A549 treated with dexamethasone at 1 μM for 4 hours (cell line): Measurements from ENCODE around the gene SNRPF. TPM values are rescaled to one million over a fixed set of nuclear protein-coding genes. Genes with fewer than 3 reads are reported as not detected.

Experiments used
- total RNA-seq: library from RNA; stranded (reverse); fragments of 200-300 nt; extraction: Qiagen RNA extraction; gene quantifications from 5 replicates; pipeline ENCODE4 v1.2.3, GENCODE V29; 2022

The SNRPF gene
- 103 to 197 TPM (median 114 TPM) in 5 replicates for total RNA-seq

GRCh38 chr12:95858451-95859343, at the start of gene SNRPF:
TSS of gene SNRPF (plus strand) at chr12:95858952. CDS start at chr12:95859074, 122 bp downstream.

Other genes with a start within 250 kb of the SNRPF start
- 33.7 to 48.0 TPM (median 43.4 TPM) in 5 replicates for gene NTN4, start 68.2 kb upstream of the SNRPF start, total RNA-seq
- gene CCDC38, start 83.7 kb downstream of the SNRPF start, total RNA-seq = 0.06 to 0.15 TPM (median 0.10 TPM) in 5 replicates
- 1.6 to 2.8 TPM (median 2.3 TPM) in 5 replicates for gene AMDHD1, start 84.4 kb downstream of the SNRPF start, total RNA-seq
- gene HAL, start 137.4 kb downstream of the SNRPF start, total RNA-seq = 0.39 to 0.99 TPM (median 0.76 TPM) in 5 replicates
- 99.6 to 112 TPM (median 106 TPM) in 5 replicates for gene LTA4H, start 176.6 kb downstream of the SNRPF start, total RNA-seq